HEK293 (cell line): ENCODE measurements around the gene MYZAP.

Source experiments
- CTCF ChIA-PET: fragments of 350-600 bp; formaldehyde crosslinking; extraction: SDS; loops from one replicate; lab custom pipeline; 2021; ENCODE audit warnings: antibody characterized with exemption; lab: Yijun Ruan, JAX
- POLR2A ChIA-PET: fragments of 300-600 bp; formaldehyde crosslinking; extraction: SDS; loops from one replicate; lab custom pipeline; 2020; ENCODE audit warnings: antibody characterized with exemption, inconsistent platforms; lab: Yijun Ruan, JAX
- H3K27ac ChIP-seq: fragments of 200-500 bp; sonication (Bioruptor generic); 2 replicates; pipeline ENCODE4 v1.5.1; 2014; ENCODE audit warnings: low read depth, low read length, control low read depth, inconsistent platforms; ENCODE audit errors: extremely low read depth
- H3K36me3 ChIP-seq, 2 experiments: fragments of 200-500 bp in 1 of 2; sonication (Bioruptor generic) in 1 of 2; 1 replicate in 1 of 2; 2 replicates in 1 of 2; pipeline ENCODE4 v1.5.1; 2014 to 2017; ENCODE audit warnings: inconsistent platforms in 2 of 2, low read length in 2 of 2; ENCODE audit not compliant: control insufficient read depth in 2 of 2, insufficient read depth in 1 of 2
- H3K4me1 ChIP-seq: fragments of 200-500 bp; sonication (Bioruptor generic); 2 replicates; pipeline ENCODE4 v1.5.1; 2014; ENCODE audit warnings: mild to moderate bottlenecking, low read length, inconsistent platforms; ENCODE audit not compliant: control insufficient read depth, insufficient read depth
- H3K4me3 ChIP-seq: 2 replicates; pipeline ENCODE4 v1.5.1; 2011; ENCODE audit warnings: low read depth, mild to moderate bottlenecking, control low read depth, low read length, moderate library complexity
- H3K9me3 ChIP-seq: fragments of 200-500 bp; sonication (Bioruptor generic); 2 replicates; pipeline ENCODE4 v1.5.1; 2014; ENCODE audit warnings: low read depth, low read length, inconsistent platforms; ENCODE audit not compliant: control insufficient read depth, insufficient read depth
- BCL11A ChIP-seq: fragments of 450-650 bp; formaldehyde crosslinking; IDR thresholded peaks from 2 replicates; pipeline ENCODE4 v1.5.1; 2016; ENCODE audit warnings: low read depth, missing biosample characterization, missing genetic modification characterization
- FEZF1 ChIP-seq: fragments of 450-650 bp; formaldehyde crosslinking; IDR thresholded peaks from 2 replicates; pipeline ENCODE4 v1.5.1; 2016; ENCODE audit warnings: missing biosample characterization, missing genetic modification characterization
- SCRT1 ChIP-seq: fragments of 450-650 bp; formaldehyde crosslinking; IDR thresholded peaks from 2 replicates; pipeline ENCODE4 v1.5.1; 2016; ENCODE audit warnings: missing biosample characterization, missing genetic modification characterization, borderline replicate concordance
- SCRT2 ChIP-seq: fragments of 450-650 bp; formaldehyde crosslinking; IDR thresholded peaks from 2 replicates; pipeline ENCODE4 v1.5.1; 2016; ENCODE audit warnings: missing biosample characterization, missing genetic modification characterization
- SP2 ChIP-seq: fragments of 450-650 bp; formaldehyde crosslinking; IDR thresholded peaks from 2 replicates; pipeline ENCODE4 v1.5.1; 2016; ENCODE audit warnings: missing biosample characterization, missing genetic modification characterization
- WT1 ChIP-seq: fragments of 450-650 bp; formaldehyde crosslinking; IDR thresholded peaks from 2 replicates; pipeline ENCODE4 v1.5.1; 2016; ENCODE audit warnings: missing biosample characterization, missing genetic modification characterization
- ZBTB21 ChIP-seq: fragments of 450-650 bp; formaldehyde crosslinking; IDR thresholded peaks from 2 replicates; pipeline ENCODE4 v1.5.1; 2017; ENCODE audit warnings: missing biosample characterization, missing genetic modification characterization
- ZBTB8A ChIP-seq: fragments of 450-650 bp; formaldehyde crosslinking; IDR thresholded peaks from 2 replicates; pipeline ENCODE4 v1.5.1; 2016; ENCODE audit warnings: missing biosample characterization, missing genetic modification characterization
- ZNF114 ChIP-seq: fragments of 450-650 bp; formaldehyde crosslinking; IDR thresholded peaks from 2 replicates; pipeline ENCODE4 v1.5.0; 2017; ENCODE audit warnings: missing biosample characterization, missing genetic modification characterization
- ZNF133 ChIP-seq: fragments of 450-650 bp; formaldehyde crosslinking; IDR thresholded peaks from 2 replicates; pipeline ENCODE4 v1.5.1; 2016; ENCODE audit warnings: missing biosample characterization, missing genetic modification characterization
- ZNF146 ChIP-seq: fragments of 450-650 bp; formaldehyde crosslinking; IDR thresholded peaks from 2 replicates; pipeline ENCODE4 v1.5.1; 2016; ENCODE audit warnings: missing biosample characterization, missing genetic modification characterization
- ZNF23 ChIP-seq: fragments of 450-650 bp; formaldehyde crosslinking; IDR thresholded peaks from 2 replicates; pipeline ENCODE4 v1.5.1; 2016; ENCODE audit warnings: missing biosample characterization, missing genetic modification characterization, borderline replicate concordance
- ZNF324 ChIP-seq: fragments of 450-650 bp; formaldehyde crosslinking; IDR thresholded peaks from 2 replicates; pipeline ENCODE4 v1.5.1; 2016; ENCODE audit warnings: missing biosample characterization, missing genetic modification characterization
- ZNF560 ChIP-seq: fragments of 450-650 bp; formaldehyde crosslinking; IDR thresholded peaks from 2 replicates; pipeline ENCODE4 v1.5.1; 2017; ENCODE audit warnings: missing biosample characterization, missing genetic modification characterization, borderline replicate concordance
- ZNF626 ChIP-seq: fragments of 450-650 bp; sonication (Bioruptor Pico); formaldehyde crosslinking; IDR thresholded peaks from 2 replicates; pipeline ENCODE4 v1.5.1; 2018; ENCODE audit warnings: missing biosample characterization, missing genetic modification characterization, inconsistent platforms
- ZNF629 ChIP-seq: fragments of 450-650 bp; formaldehyde crosslinking; IDR thresholded peaks from 2 replicates; pipeline ENCODE4 v1.5.1; 2017; ENCODE audit warnings: missing biosample characterization, missing genetic modification characterization
- ZNF768 ChIP-seq: fragments of 450-650 bp; formaldehyde crosslinking; IDR thresholded peaks from 2 replicates; pipeline ENCODE4 v1.5.1; 2018; ENCODE audit warnings: missing biosample characterization, mild to moderate bottlenecking, missing genetic modification characterization
- ZNF791 ChIP-seq: fragments of 450-650 bp; formaldehyde crosslinking; IDR thresholded peaks from 2 replicates; pipeline ENCODE4 v1.5.1; 2016; ENCODE audit warnings: missing biosample characterization, missing genetic modification characterization
- ZNF837 ChIP-seq: fragments of 450-650 bp; formaldehyde crosslinking; IDR thresholded peaks from 2 replicates; pipeline ENCODE4 v1.5.1; 2016; ENCODE audit warnings: missing biosample characterization, missing genetic modification characterization
- ZNF843 ChIP-seq: fragments of 450-650 bp; formaldehyde crosslinking; IDR thresholded peaks from 2 replicates; pipeline ENCODE4 v1.5.1; 2016; ENCODE audit warnings: missing biosample characterization, missing genetic modification characterization
- TF ChIP-seq, protein P1 (sequence below): fragments of 450-650 bp; formaldehyde crosslinking; IDR thresholded peaks from 2 replicates; pipeline ENCODE4 v1.5.1; 2016; ENCODE audit warnings: missing biosample characterization, missing genetic modification characterization
- TF ChIP-seq, protein P2 (sequence below): fragments of 450-650 bp; formaldehyde crosslinking; IDR thresholded peaks from 2 replicates; pipeline ENCODE4 v1.5.1; 2017; ENCODE audit warnings: missing biosample characterization, missing genetic modification characterization
- TF ChIP-seq, protein P3 (sequence below): fragments of 450-650 bp; formaldehyde crosslinking; IDR thresholded peaks from 2 replicates; pipeline ENCODE4 v1.5.1; 2016; ENCODE audit warnings: missing biosample characterization, missing genetic modification characterization

MYZAP gene

DNA sequence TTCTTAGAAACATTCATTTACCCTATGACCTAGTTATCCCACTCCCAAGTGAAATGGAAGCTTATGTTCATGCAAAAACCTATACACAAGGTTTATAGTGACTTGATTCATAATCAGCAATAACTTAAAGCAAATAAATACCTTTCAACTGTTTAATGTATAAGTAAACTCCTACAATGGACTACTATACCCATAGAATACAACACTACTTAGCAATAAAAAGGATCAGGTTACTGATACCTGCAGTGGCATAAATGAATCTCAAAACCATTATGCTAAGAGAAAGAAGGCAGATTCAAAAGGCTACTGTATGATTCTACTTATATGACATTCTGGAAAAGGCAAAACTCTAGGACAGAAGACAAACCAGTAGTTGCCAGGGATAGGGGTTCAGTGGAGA lies 106.5 kb downstream of the MYZAP start (continued):
- no peak for TF ChIP-seq ZNF768
- TF ChIP-seq ZNF626 (tag by site-specific recombination), result no peak

- Histone ChIP-seq H3K36me3 (no peaks in the 10 kb centered on the region), H3K27ac (no peak overlapping the region), H3K4me3 (no peak overlapping the region), H3K4me1 (peaks cover 17% of the 10 kb centered on the region), H3K9me3 (no peaks in the 10 kb centered on the region)
- POLR2A ChIA-PET, result no interaction called here
- CTCF ChIA-PET, result no interaction called here
- TF ChIP-seq, protein P1, sequence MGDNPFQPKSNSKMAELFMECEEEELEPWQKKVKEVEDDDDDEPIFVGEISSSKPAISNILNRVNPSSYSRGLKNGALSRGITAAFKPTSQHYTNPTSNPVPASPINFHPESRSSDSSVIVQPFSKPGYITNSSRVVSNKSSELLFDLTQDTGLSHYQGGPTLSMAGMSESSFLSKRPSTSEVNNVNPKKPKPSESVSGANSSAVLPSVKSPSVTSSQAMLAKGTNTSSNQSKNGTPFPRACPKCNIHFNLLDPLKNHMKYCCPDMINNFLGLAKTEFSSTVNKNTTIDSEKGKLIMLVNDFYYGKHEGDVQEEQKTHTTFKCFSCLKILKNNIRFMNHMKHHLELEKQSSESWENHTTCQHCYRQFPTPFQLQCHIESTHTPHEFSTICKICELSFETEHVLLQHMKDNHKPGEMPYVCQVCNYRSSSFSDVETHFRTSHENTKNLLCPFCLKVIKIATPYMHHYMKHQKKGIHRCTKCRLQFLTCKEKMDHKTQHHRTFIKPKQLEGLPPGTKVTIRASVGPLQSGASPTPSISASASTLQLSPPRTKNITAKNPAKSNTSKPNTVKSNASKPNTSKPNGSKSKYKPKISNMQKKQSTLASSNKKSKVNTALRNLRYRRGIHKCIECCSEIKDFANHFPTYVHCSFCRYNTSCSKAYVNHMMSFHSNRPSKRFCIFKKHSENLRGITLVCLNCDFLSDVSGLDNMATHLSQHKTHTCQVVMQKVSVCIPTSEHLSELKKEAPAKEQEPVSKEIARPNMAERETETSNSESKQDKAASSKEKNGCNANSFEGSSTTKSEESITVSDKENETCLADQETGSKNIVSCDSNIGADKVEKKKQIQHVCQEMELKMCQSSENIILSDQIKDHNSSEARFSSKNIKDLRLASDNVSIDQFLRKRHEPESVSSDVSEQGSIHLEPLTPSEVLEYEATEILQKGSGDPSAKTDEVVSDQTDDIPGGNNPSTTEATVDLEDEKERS (tag by site-specific recombination), result no peak
- TF ChIP-seq ZBTB8A (tag by site-specific recombination) (no peak), ZNF146 (no peak), ZNF837 (no peak), ZNF133 (tag by site-specific recombination) (no peak), ZNF560 (no peak), ZBTB21 (no peak), ZNF629 (tag by site-specific recombination) (no peak)
Measured at GRCh38 chr15:57698991-57699390, 107.3 kb downstream of the MYZAP start.

DNA sequence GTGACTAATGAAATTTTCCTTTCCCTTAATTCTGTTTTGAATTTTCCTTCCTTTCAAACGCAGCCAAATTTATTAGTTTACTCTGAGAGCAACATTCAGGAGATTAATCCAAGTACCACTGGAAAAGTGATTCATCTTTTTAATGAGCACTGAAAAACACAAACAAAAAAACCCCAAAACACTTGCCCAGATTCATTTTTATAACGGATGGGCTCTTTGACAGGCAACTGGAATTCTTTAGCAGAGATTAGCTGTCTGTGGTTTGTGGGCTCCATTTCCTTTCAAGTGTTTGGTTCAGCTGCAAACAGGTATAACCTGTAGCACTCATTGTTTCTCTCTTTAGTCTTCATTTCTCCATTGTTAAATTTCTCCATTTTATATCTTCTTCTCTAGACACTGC lies 111.7 kb downstream of the MYZAP start:
- H3K9me3 ChIP-seq, result no peaks in the 10 kb centered on the region
- ChIA-PET CTCF (interaction anchor here (0.6 kb wide), 1 partner anchor 870 kb away, joined by 3 read pairs; no protein-coding TSS in a partner anchor), POLR2A (interaction anchor here (0.6 kb wide), 1 partner anchor 441 kb away, joined by 4 read pairs; no protein-coding TSS in a partner anchor)
- H3K4me1 ChIP-seq, result peaks cover 8% of the 10 kb centered on the region
- H3K27ac ChIP-seq, result no peak overlapping the region
- no peak overlapping the region for H3K4me3 ChIP-seq
- peak; percentile 32; the same call in 1 of the 2 replicates for TF ChIP-seq FEZF1
- TF ChIP-seq ZBTB8A (tag by site-specific recombination), result no peak
- TF ChIP-seq BCL11A, result no peak
- TF ChIP-seq, protein P2, sequence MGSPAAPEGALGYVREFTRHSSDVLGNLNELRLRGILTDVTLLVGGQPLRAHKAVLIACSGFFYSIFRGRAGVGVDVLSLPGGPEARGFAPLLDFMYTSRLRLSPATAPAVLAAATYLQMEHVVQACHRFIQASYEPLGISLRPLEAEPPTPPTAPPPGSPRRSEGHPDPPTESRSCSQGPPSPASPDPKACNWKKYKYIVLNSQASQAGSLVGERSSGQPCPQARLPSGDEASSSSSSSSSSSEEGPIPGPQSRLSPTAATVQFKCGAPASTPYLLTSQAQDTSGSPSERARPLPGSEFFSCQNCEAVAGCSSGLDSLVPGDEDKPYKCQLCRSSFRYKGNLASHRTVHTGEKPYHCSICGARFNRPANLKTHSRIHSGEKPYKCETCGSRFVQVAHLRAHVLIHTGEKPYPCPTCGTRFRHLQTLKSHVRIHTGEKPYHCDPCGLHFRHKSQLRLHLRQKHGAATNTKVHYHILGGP (tag by site-specific recombination), result 0 out of 2 replicates have a peak, but pooled peaks have one; percentile 40
- TF ChIP-seq SCRT2, result peak; percentile 88
- peak; percentile 78; the same call in 1 of the 2 replicates for TF ChIP-seq SCRT1 (tag by site-specific recombination)
- no peaks in the 10 kb centered on the region for H3K36me3 ChIP-seq

DNA sequence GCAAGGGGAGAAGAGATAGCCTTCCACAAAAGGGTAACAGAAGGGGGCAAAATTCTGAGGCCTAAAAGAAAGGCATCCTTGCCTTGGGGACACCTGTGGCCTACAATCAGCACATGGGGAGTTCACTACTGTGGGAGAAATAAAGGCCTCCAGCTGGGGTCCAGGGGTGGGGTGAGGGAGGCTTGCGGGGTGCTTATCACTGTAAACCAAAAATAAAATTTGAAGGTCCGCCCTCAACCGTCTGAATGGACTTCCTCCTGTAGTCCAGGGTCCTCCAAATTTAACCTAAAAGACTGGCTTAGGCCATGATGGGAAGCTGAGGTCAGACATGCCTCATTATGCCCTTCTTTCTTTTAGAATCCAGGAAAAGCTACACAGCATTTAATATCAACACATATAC lies 112.7 kb downstream of the MYZAP start:
- Histone ChIP-seq H3K36me3 (peaks cover 0 to 8% of the 10 kb centered on the region in 2 experiments; a peak in 1 of 3 replicates), H3K27ac (no peak overlapping the region), H3K4me1 (peaks cover 8% of the 10 kb centered on the region; the same call in 1 of the 2 replicates), H3K4me3 (no peak overlapping the region), H3K9me3 (no peaks in the 10 kb centered on the region)
- ChIA-PET POLR2A (no interaction called here), CTCF (no interaction called here)
- TF ChIP-seq ZNF324 (tag by site-specific recombination) (no peak), ZNF23 (tag by site-specific recombination) (no peak), ZNF843 (tag by site-specific recombination) (no peak), SCRT1 (tag by site-specific recombination) (no peak), WT1 (tag by site-specific recombination) (no peak), SP2 (no peak), ZNF791 (tag by site-specific recombination) (no peak), ZNF114 (tag by site-specific recombination) (no peak)
- TF ChIP-seq, protein P3, sequence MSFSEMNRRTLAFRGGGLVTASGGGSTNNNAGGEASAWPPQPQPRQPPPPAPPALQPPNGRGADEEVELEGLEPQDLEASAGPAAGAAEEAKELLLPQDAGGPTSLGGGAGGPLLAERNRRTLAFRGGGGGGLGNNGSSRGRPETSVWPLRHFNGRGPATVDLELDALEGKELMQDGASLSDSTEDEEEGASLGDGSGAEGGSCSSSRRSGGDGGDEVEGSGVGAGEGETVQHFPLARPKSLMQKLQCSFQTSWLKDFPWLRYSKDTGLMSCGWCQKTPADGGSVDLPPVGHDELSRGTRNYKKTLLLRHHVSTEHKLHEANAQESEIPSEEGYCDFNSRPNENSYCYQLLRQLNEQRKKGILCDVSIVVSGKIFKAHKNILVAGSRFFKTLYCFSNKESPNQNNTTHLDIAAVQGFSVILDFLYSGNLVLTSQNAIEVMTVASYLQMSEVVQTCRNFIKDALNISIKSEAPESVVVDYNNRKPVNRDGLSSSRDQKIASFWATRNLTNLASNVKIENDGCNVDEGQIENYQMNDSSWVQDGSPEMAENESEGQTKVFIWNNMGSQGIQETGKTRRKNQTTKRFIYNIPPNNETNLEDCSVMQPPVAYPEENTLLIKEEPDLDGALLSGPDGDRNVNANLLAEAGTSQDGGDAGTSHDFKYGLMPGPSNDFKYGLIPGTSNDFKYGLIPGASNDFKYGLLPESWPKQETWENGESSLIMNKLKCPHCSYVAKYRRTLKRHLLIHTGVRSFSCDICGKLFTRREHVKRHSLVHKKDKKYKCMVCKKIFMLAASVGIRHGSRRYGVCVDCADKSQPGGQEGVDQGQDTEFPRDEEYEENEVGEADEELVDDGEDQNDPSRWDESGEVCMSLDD, result no peak
- TF ChIP-seq, protein P2 (tag by site-specific recombination), result no peak
